H9 (cell line): ENCODE data around the gene APP. TPM values are rescaled to one million over a fixed set of nuclear protein-coding genes. Genes with fewer than 3 reads are reported as not detected.

ENCODE experiments used
- DNase-seq: peaks from one replicate; pipeline ENCODE4 v3.0.0-alpha.2; 2017
- H2AFZ ChIP-seq: one replicate; pipeline ENCODE4 v1.6.1; 2013; ENCODE audit warnings: mild to moderate bottlenecking, low read length, control low read depth, moderate library complexity
- H2AK5ac ChIP-seq: 2 replicates; pipeline ENCODE4 v1.6.1; 2013; ENCODE audit warnings: low read length, control low read depth, mixed read lengths; ENCODE audit not compliant: insufficient read length
- H2BK120ac ChIP-seq: one replicate; pipeline ENCODE4 v1.6.1; 2013; ENCODE audit warnings: low read depth, mild to moderate bottlenecking, low read length, control low read depth, inconsistent platforms; ENCODE audit not compliant: poor library complexity, severe bottlenecking
- H2BK12ac ChIP-seq: 2 replicates; pipeline ENCODE4 v1.6.1; 2013; ENCODE audit warnings: low read length, control low read depth, mixed read lengths, low read depth; ENCODE audit not compliant: insufficient read length
- H2BK15ac ChIP-seq: 2 replicates; pipeline ENCODE4 v1.6.1; 2013; ENCODE audit warnings: low read depth, low read length, control low read depth
- H2BK20ac ChIP-seq: one replicate; pipeline ENCODE4 v1.6.1; 2013; ENCODE audit warnings: low read depth, mild to moderate bottlenecking, low read length, control low read depth, inconsistent platforms; ENCODE audit not compliant: poor library complexity, severe bottlenecking
- H2BK5ac ChIP-seq: 2 replicates; pipeline ENCODE4 v1.6.1; 2013; ENCODE audit warnings: low read length, control low read depth, mixed read lengths; ENCODE audit not compliant: insufficient read length
- H3K14ac ChIP-seq: 2 replicates; pipeline ENCODE4 v1.6.1; 2013; ENCODE audit warnings: low read length, control low read depth; ENCODE audit not compliant: insufficient read depth
- H3K18ac ChIP-seq: 2 replicates; pipeline ENCODE4 v1.6.1; 2013; ENCODE audit warnings: low read depth, mild to moderate bottlenecking, mixed read lengths, low read length, control low read depth; ENCODE audit not compliant: insufficient read length
- H3K23ac ChIP-seq: 2 replicates; pipeline ENCODE4 v1.6.1; 2013; ENCODE audit warnings: low read length, control low read depth, mixed read lengths, low read depth; ENCODE audit not compliant: insufficient read length
- H3K23me2 ChIP-seq: 2 replicates; pipeline ENCODE4 v1.6.1; 2013; ENCODE audit warnings: low read depth, mild to moderate bottlenecking, mixed read lengths, low read length, control low read depth; ENCODE audit not compliant: insufficient read length, poor library complexity, severe bottlenecking
- H3K27ac ChIP-seq: 2 replicates; pipeline ENCODE4 v1.5.1; 2013; ENCODE audit warnings: low read length, control low read depth, mixed read lengths, low read depth; ENCODE audit not compliant: insufficient read length
- H3K27me3 ChIP-seq: 2 replicates; pipeline ENCODE4 v1.6.1; 2013; ENCODE audit warnings: low read length, control low read depth, inconsistent platforms; ENCODE audit not compliant: insufficient read depth
- H3K4ac ChIP-seq: 2 replicates; pipeline ENCODE4 v1.6.1; 2013; ENCODE audit warnings: low read depth, mild to moderate bottlenecking, control low read depth, inconsistent platforms, low read length, moderate library complexity
- H3K4me1 ChIP-seq: 2 replicates; pipeline ENCODE4 v1.6.1; 2013; ENCODE audit warnings: low read length, control low read depth, inconsistent platforms; ENCODE audit not compliant: insufficient read depth
- H3K4me2 ChIP-seq: 2 replicates; pipeline ENCODE4 v1.6.1; 2013; ENCODE audit warnings: low read length, control low read depth, mixed read lengths; ENCODE audit not compliant: insufficient read length, insufficient read depth
- H3K56ac ChIP-seq: 2 replicates; pipeline ENCODE4 v1.6.1; 2013; ENCODE audit warnings: low read depth, mild to moderate bottlenecking, mixed read lengths, low read length, control low read depth; ENCODE audit not compliant: insufficient read length
- H3K79me1 ChIP-seq: 2 replicates; pipeline ENCODE4 v1.6.1; 2013; ENCODE audit warnings: low read depth, mild to moderate bottlenecking, moderate library complexity, low read length, control low read depth, inconsistent platforms; ENCODE audit not compliant: insufficient read depth, poor library complexity, severe bottlenecking
- H3K79me2 ChIP-seq: 2 replicates; pipeline ENCODE4 v1.6.1; 2013; ENCODE audit warnings: low read length, control low read depth, inconsistent platforms; ENCODE audit not compliant: insufficient read depth
- H3K9ac ChIP-seq: 2 replicates; pipeline ENCODE4 v1.6.1; 2013; ENCODE audit warnings: low read length, control low read depth, mixed read lengths; ENCODE audit not compliant: insufficient read length; ENCODE audit errors: extremely low read depth
- H3K9me3 ChIP-seq: one replicate; pipeline ENCODE4 v1.6.1; 2013; ENCODE audit warnings: low read depth, low read length, inconsistent platforms; ENCODE audit not compliant: control insufficient read depth
- H3T11ph ChIP-seq: one replicate; pipeline ENCODE4 v1.6.1; 2013; ENCODE audit warnings: mild to moderate bottlenecking, low read length, control low read depth, inconsistent platforms
- H4K20me1 ChIP-seq: one replicate; pipeline ENCODE4 v1.6.1; 2013; ENCODE audit not compliant: control insufficient read depth, insufficient read length, insufficient read depth
- H4K5ac ChIP-seq: 2 replicates; pipeline ENCODE4 v1.6.1; 2013; ENCODE audit warnings: low read depth, mild to moderate bottlenecking, mixed read lengths, low read length, control low read depth; ENCODE audit not compliant: insufficient read length
- H4K8ac ChIP-seq: replicated peaks from 2 replicates; pipeline ENCODE4 v1.6.1; 2013; ENCODE audit warnings: low read length, control low read depth, mixed read lengths, low read depth; ENCODE audit not compliant: insufficient read length
- H4K91ac ChIP-seq: 2 replicates; pipeline ENCODE4 v1.6.1; 2013; ENCODE audit warnings: low read depth, mild to moderate bottlenecking, moderate library complexity, mixed read lengths, low read length, control low read depth; ENCODE audit not compliant: insufficient read length
- H3K27ac Mint-ChIP-seq, 3 experiments: 2 replicates in 2 of 3; 3 replicates in 1 of 3; pipeline ENCODE4 v1.8.0; 2020 to 2021; ENCODE audit warnings: mixed read lengths in 3 of 3, mild to moderate bottlenecking in 1 of 3, moderate library complexity in 1 of 3
- H3K27me3 Mint-ChIP-seq: 2 replicates; pipeline ENCODE4 v1.8.0; 2021; ENCODE audit warnings: low read depth, mild to moderate bottlenecking, moderate library complexity, mixed read lengths
- H3K36me3 Mint-ChIP-seq, 3 experiments: 2 replicates in 2 of 3; 3 replicates in 1 of 3; pipeline ENCODE4 v1.8.0; 2020 to 2021; ENCODE audit warnings: low read depth in 3 of 3, mixed read lengths in 3 of 3; ENCODE audit not compliant: insufficient read depth in 1 of 3
- H3K4me1 Mint-ChIP-seq, 2 experiments: 2 replicates each; pipeline ENCODE4 v1.8.0; 2020; ENCODE audit warnings: mixed read lengths in 2 of 2
- H3K4me3 Mint-ChIP-seq, 2 experiments: 2 replicates in 1 of 2; 3 replicates in 1 of 2; pipeline ENCODE4 v1.8.0; 2020 to 2021; ENCODE audit warnings: mild to moderate bottlenecking in 2 of 2, mixed read lengths in 2 of 2, moderate library complexity in 1 of 2
- H3K9me3 Mint-ChIP-seq, 2 experiments: 2 replicates in 1 of 2; 3 replicates in 1 of 2; pipeline ENCODE4 v1.8.0; 2020; ENCODE audit warnings: mild to moderate bottlenecking in 2 of 2, mixed read lengths in 2 of 2, moderate library complexity in 1 of 2
- WGBS: extraction: QIAGEN DNeasy Blood & Tissue Kit; methylation state at CpG from one replicate; pipeline ENCODE4 v1.1.7; 2013; ENCODE audit warnings: missing lambda C conversion rate, low lambda C conversion rate, mixed read lengths; ENCODE audit not compliant: insufficient read length; ENCODE audit errors: extremely low coverage; 5-methylcytosine and 5-hydroxymethylcytosine counted together
- total RNA-seq: library from RNA; stranded (reverse); gene quantifications from 2 replicates; pipeline ENCODE4 v1.2.1, GENCODE V29; 2021
- TF ChIP-seq, protein P1 (sequence below): fragments of 200-600 bp; sonication (generic); conservative IDR thresholded peaks from 3 replicates; pipeline ENCODE4 v1.8.0; 2021; ENCODE audit warnings: antibody characterized with exemption, mild to moderate bottlenecking

APP gene
- total RNA-seq, 1 experiment from 2014 or later = 380 TPM

DNA sequence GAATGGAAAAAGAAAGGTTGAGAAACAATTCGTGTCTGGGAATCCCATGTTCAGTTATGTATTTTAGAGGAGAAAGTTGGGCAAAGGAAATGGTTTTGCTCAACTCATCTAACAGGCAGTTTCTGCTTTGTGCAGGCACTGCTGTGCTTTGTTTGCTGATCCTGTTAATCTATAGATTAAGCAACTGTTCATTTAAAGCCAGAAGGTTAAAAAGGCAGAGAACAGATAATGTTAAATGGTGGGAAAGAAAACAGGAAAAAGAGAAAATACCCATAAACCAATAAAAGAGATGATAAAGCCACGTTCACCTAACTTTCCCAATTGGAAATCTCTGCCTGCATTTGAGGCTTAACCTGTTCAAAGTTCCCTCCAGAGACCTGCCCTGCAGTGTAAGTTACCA lies 70.0 kb downstream of the APP start:
- H3K9me3 ChIP-seq = no peaks in the 10 kb centered on the region
- Mint-ChIP-seq H3K27me3 (no peaks in the 10 kb centered on the region), H3K9me3 (no peaks in the 10 kb centered on the region; a peak in 1 of 5 replicates), H3K36me3 (peaks cover 8 to 15% (median 10%) of the 10 kb centered on the region in 3 experiments), H3K4me1 (peaks cover 30 to 44% of the 10 kb centered on the region in 2 experiments), H3K27ac (peak overlapping the region; percentile 39 to 88 (median 80); a peak in 5 of 7 replicates), H3K4me3 (no peak overlapping the region)
- H3K9ac ChIP-seq = no peak overlapping the region
- H4K91ac ChIP-seq = no peak overlapping the region
- H4K20me1 ChIP-seq = no peaks in the 10 kb centered on the region
- no CpG with 5 or more reads among the region's 2 CpGs for WGBS
- peaks cover 31% of the 10 kb centered on the region for H3K79me2 ChIP-seq
- no peak overlapping the region for H3K4me2 ChIP-seq
- no peaks in the 10 kb centered on the region for H3K23me2 ChIP-seq
- H3K18ac ChIP-seq = no peak overlapping the region
- no peak for DNase-seq
- H3K27me3 ChIP-seq = no peaks in the 10 kb centered on the region
- no peak overlapping the region for H2BK5ac ChIP-seq
- H3K4me1 ChIP-seq = peaks cover 5% of the 10 kb centered on the region
- H2BK12ac ChIP-seq = no peak overlapping the region
- no peak overlapping the region for H3K56ac ChIP-seq
- no peak overlapping the region for H3K23ac ChIP-seq
- no peak overlapping the region for H2AFZ ChIP-seq
- H3K4ac ChIP-seq = no peak overlapping the region
- no peak overlapping the region for H2BK20ac ChIP-seq
- H4K5ac ChIP-seq = no peak overlapping the region
- no peak overlapping the region for H4K8ac ChIP-seq
- no peak overlapping the region for H2AK5ac ChIP-seq
- H2BK15ac ChIP-seq = no peak overlapping the region
- no peak overlapping the region for H3T11ph ChIP-seq
- peaks cover 5% of the 10 kb centered on the region for H3K79me1 ChIP-seq
- no peak overlapping the region for H3K14ac ChIP-seq
- no peak overlapping the region for H2BK120ac ChIP-seq
- H3K27ac ChIP-seq = no peak overlapping the region
- TF ChIP-seq, protein P1, sequence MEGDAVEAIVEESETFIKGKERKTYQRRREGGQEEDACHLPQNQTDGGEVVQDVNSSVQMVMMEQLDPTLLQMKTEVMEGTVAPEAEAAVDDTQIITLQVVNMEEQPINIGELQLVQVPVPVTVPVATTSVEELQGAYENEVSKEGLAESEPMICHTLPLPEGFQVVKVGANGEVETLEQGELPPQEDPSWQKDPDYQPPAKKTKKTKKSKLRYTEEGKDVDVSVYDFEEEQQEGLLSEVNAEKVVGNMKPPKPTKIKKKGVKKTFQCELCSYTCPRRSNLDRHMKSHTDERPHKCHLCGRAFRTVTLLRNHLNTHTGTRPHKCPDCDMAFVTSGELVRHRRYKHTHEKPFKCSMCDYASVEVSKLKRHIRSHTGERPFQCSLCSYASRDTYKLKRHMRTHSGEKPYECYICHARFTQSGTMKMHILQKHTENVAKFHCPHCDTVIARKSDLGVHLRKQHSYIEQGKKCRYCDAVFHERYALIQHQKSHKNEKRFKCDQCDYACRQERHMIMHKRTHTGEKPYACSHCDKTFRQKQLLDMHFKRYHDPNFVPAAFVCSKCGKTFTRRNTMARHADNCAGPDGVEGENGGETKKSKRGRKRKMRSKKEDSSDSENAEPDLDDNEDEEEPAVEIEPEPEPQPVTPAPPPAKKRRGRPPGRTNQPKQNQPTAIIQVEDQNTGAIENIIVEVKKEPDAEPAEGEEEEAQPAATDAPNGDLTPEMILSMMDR = no peak
